GM23338 (cell line): ENCODE measurements around the gene GSTA2. TPM values are rescaled to one million over a fixed set of nuclear protein-coding genes. Genes with fewer than 3 reads are reported as not detected.
"Not testable (repeated sequence)": the region's sequence is repeated elsewhere in the genome, so short reads cannot be mapped to it uniquely, and the experiment has no call there.

ENCODE experiments used
- ATAC-seq: fragments of 200-7000 bp; cut with Tn5 transposase; 3 replicates; pipeline ENCODE4 v1.9.1; 2020
- DNase-seq: peaks from one replicate; pipeline ENCODE4 v3.0.0-alpha.2; 2015; ENCODE audit warnings: low spot score
- H2AFZ ChIP-seq: fragments of 200-600 bp; sonication (generic); 2 replicates; pipeline ENCODE4 v1.8.0; 2016; ENCODE audit warnings: antibody characterized with exemption, mild to moderate bottlenecking, moderate library complexity
- H3F3A ChIP-seq: fragments of 200-600 bp; sonication (generic); replicated peaks from 2 replicates; pipeline ENCODE4 v1.8.0; 2017; ENCODE audit warnings: antibody characterized with exemption, mixed run types, low read depth
- H3K27ac ChIP-seq: fragments of 200-600 bp; sonication (generic); 2 replicates; pipeline ENCODE4 v1.6.1; 2016; ENCODE audit warnings: low read depth
- H3K27me3 ChIP-seq: fragments of 200-600 bp; sonication (generic); 2 replicates; pipeline ENCODE4 v1.8.0; 2016; ENCODE audit warnings: mild to moderate bottlenecking, mixed run types, moderate library complexity; ENCODE audit not compliant: insufficient read depth
- H3K36me3 ChIP-seq: fragments of 200-600 bp; sonication (generic); 2 replicates; pipeline ENCODE4 v1.8.0; 2016; ENCODE audit warnings: mild to moderate bottlenecking; ENCODE audit not compliant: insufficient read depth
- H3K4me1 ChIP-seq: fragments of 200-600 bp; sonication (generic); 2 replicates; pipeline ENCODE4 v1.8.0; 2016; ENCODE audit warnings: mild to moderate bottlenecking, moderate library complexity; ENCODE audit not compliant: insufficient read depth
- H3K4me2 ChIP-seq: fragments of 200-600 bp; sonication (generic); 2 replicates; pipeline ENCODE4 v1.7.1; 2017; ENCODE audit warnings: mixed run types
- H3K4me3 ChIP-seq: fragments of 200-600 bp; sonication (generic); 2 replicates; pipeline ENCODE4 v1.6.1; 2016; ENCODE audit warnings: mixed run types
- H3K79me2 ChIP-seq: fragments of 200-600 bp; sonication (generic); replicated peaks from 2 replicates; pipeline ENCODE4 v1.8.0; 2017; ENCODE audit warnings: mild to moderate bottlenecking; ENCODE audit not compliant: insufficient read depth
- H3K9me2 ChIP-seq: fragments of 200-600 bp; sonication (generic); 2 replicates; pipeline ENCODE4 v1.8.0; 2017; ENCODE audit not compliant: insufficient read depth
- H4K20me1 ChIP-seq: fragments of 200-600 bp; sonication (generic); replicated peaks from 2 replicates; pipeline ENCODE4 v1.8.0; 2017; ENCODE audit warnings: mild to moderate bottlenecking; ENCODE audit not compliant: insufficient read depth
- H3K27ac Mint-ChIP-seq: 2 replicates; pipeline ENCODE4 v1.8.0; 2020; ENCODE audit warnings: inconsistent platforms, mild to moderate bottlenecking, moderate library complexity, mixed read lengths
- H3K27me3 Mint-ChIP-seq: 3 replicates; pipeline ENCODE4 v1.8.0; 2022; ENCODE audit warnings: low read depth, mild to moderate bottlenecking, moderate library complexity, mixed read lengths, inconsistent platforms; ENCODE audit not compliant: insufficient read depth, poor library complexity
- H3K36me3 Mint-ChIP-seq: 3 replicates; pipeline ENCODE4 v1.8.0; 2021; ENCODE audit warnings: low read depth, mild to moderate bottlenecking, inconsistent platforms, moderate library complexity, mixed read lengths
- H3K4me1 Mint-ChIP-seq: 3 replicates; pipeline ENCODE4 v1.8.0; 2020; ENCODE audit warnings: mild to moderate bottlenecking, inconsistent platforms, mixed read lengths
- H3K4me3 Mint-ChIP-seq: 3 replicates; pipeline ENCODE4 v1.8.0; 2021; ENCODE audit warnings: moderate library complexity, mild to moderate bottlenecking, inconsistent platforms, mixed read lengths
- H3K9me3 Mint-ChIP-seq: 3 replicates; pipeline ENCODE4 v1.8.0; 2020; ENCODE audit warnings: moderate library complexity, mild to moderate bottlenecking, inconsistent platforms, mixed read lengths
- ETS1 ChIP-seq: IDR thresholded peaks from 2 replicates; pipeline ENCODE4 v1.6.1; 2016; ENCODE audit warnings: antibody characterized with exemption
- JUNB ChIP-seq: IDR thresholded peaks from one replicate; pipeline ENCODE4 v1.6.1; 2016; ENCODE audit warnings: antibody characterized with exemption; ENCODE audit not compliant: unreplicated experiment
- POLR2AphosphoS5 ChIP-seq: IDR thresholded peaks from 2 replicates; pipeline ENCODE4 v1.6.1; 2016; ENCODE audit warnings: antibody characterized with exemption, low read depth
- REST ChIP-seq: IDR thresholded peaks from one replicate; pipeline ENCODE4 v1.6.1; 2018; ENCODE audit warnings: antibody characterized with exemption; ENCODE audit not compliant: unreplicated experiment
- ZNF114 ChIP-seq: fragments of 250-450 bp; sonication (Bioruptor Pico); IDR thresholded peaks from 2 replicates; pipeline ENCODE4 v1.5.0; 2020; ENCODE audit warnings: mild to moderate bottlenecking, moderate library complexity
- polyA plus RNA-seq: library from polyadenylated mRNA; unstranded; fragments of >200 nt; fragmentation: Nextera tagmentation; extraction: Ambion mirVana; gene quantifications from 2 replicates; pipeline ENCODE4 v1.2.1, GENCODE V29; 2016
- total RNA-seq: library from RNA; depleted of rRNA; stranded (reverse); fragments of >200 nt; shearing (Covaris generic); gene quantifications from 2 replicates; pipeline ENCODE4 v1.2.3, GENCODE V29; 2014

Gene GSTA2
- total and polyA plus RNA-seq, 2 experiments from 2014 or later: not detected

- not testable (repeated sequence) for H3K9me3 Mint-ChIP-seq, H3K36me3 ChIP-seq, DNase-seq, H3K27me3 Mint-ChIP-seq, H2AFZ ChIP-seq, H3K79me2 ChIP-seq, H4K20me1 ChIP-seq, H3K27me3 ChIP-seq, H3K4me2 ChIP-seq, H3K27ac ChIP-seq, H3K27ac Mint-ChIP-seq, H3K4me3 Mint-ChIP-seq, ATAC-seq, H3F3A ChIP-seq, H3K9me2 ChIP-seq, H3K4me3 ChIP-seq, H3K4me1 ChIP-seq, H3K36me3 Mint-ChIP-seq, H3K4me1 Mint-ChIP-seq
Measured at GRCh38 chr6:52799272-52799671, 36.0 kb upstream of the GSTA2 start.

GRCh38 chr6:52794366-52794765 lies 31.1 kb upstream of the GSTA2 start:
- H3K4me1 Mint-ChIP-seq, H3K4me3 ChIP-seq, H3K27me3 ChIP-seq: not testable (repeated sequence)

GRCh38 chr6:52790861-52791260 lies 27.6 kb upstream of the GSTA2 start:
- Histone ChIP-seq H3K4me1 (no peaks in the 10 kb centered on the region), H3F3A (no peaks in the 10 kb centered on the region), H2AFZ (no peak overlapping the region), H3K27ac (no peak overlapping the region), H3K79me2 (no peaks in the 10 kb centered on the region), H3K36me3 (no peaks in the 10 kb centered on the region), H4K20me1 (no peaks in the 10 kb centered on the region), H3K4me2 (no peak overlapping the region), H3K27me3 (no peaks in the 10 kb centered on the region), H3K9me2 (no peaks in the 10 kb centered on the region), H3K4me3 (no peak overlapping the region)
- H3K4me1 Mint-ChIP-seq: no peaks in the 10 kb centered on the region
- no peak for ATAC-seq
- H3K27me3 Mint-ChIP-seq: peaks cover 8% of the 10 kb centered on the region
- H3K9me3 Mint-ChIP-seq: peaks cover 35% of the 10 kb centered on the region
- H3K36me3 Mint-ChIP-seq: peaks cover 12% of the 10 kb centered on the region; the same call in 2 of the 3 replicates
- H3K4me3 Mint-ChIP-seq: no peak overlapping the region
- no peak for DNase-seq
- no peak overlapping the region for H3K27ac Mint-ChIP-seq
- no peak for TF ChIP-seq ETS1
- TF ChIP-seq REST: no peak
- TF ChIP-seq JUNB: no peak
- TF ChIP-seq POLR2AphosphoS5: no peak
- TF ChIP-seq ZNF114 (CRISPR knock-in tag): no peak

More at GRCh38 chr6:52794366-52794765, 31.1 kb upstream of the GSTA2 start:
- H2AFZ ChIP-seq, ATAC-seq, H3F3A ChIP-seq, H3K79me2 ChIP-seq, H3K36me3 ChIP-seq, H3K9me2 ChIP-seq, H3K27me3 Mint-ChIP-seq, H4K20me1 ChIP-seq, H3K4me1 ChIP-seq, H3K27ac Mint-ChIP-seq, DNase-seq, H3K27ac ChIP-seq, H3K4me2 ChIP-seq, H3K4me3 Mint-ChIP-seq: not testable (repeated sequence)
- Mint-ChIP-seq H3K36me3 (peaks cover 12% of the 10 kb centered on the region; the same call in 2 of the 3 replicates), H3K9me3 (peaks cover 20% of the 10 kb centered on the region)

GRCh38 chr6:52789658-52790057 lies 26.4 kb upstream of the GSTA2 start:
- not testable (repeated sequence) for DNase-seq, H3K27ac ChIP-seq
- peaks cover 12% of the 10 kb centered on the region; the same call in 2 of the 3 replicates for H3K36me3 Mint-ChIP-seq

More at GRCh38 chr6:52789658-52790057, 26.4 kb upstream of the GSTA2 start:
- H3K79me2 ChIP-seq, ATAC-seq, H3K27ac Mint-ChIP-seq, H3K27me3 ChIP-seq, H4K20me1 ChIP-seq, H3K4me1 ChIP-seq, H3K36me3 ChIP-seq, H3K9me2 ChIP-seq, H2AFZ ChIP-seq, H3K4me3 ChIP-seq, H3K27me3 Mint-ChIP-seq, H3K4me2 ChIP-seq, H3F3A ChIP-seq, H3K4me3 Mint-ChIP-seq, H3K4me1 Mint-ChIP-seq: not testable (repeated sequence)
- H3K9me3 Mint-ChIP-seq: peaks cover 40% of the 10 kb centered on the region
